ENCODE results near the gene TCOF1.

DNA sequence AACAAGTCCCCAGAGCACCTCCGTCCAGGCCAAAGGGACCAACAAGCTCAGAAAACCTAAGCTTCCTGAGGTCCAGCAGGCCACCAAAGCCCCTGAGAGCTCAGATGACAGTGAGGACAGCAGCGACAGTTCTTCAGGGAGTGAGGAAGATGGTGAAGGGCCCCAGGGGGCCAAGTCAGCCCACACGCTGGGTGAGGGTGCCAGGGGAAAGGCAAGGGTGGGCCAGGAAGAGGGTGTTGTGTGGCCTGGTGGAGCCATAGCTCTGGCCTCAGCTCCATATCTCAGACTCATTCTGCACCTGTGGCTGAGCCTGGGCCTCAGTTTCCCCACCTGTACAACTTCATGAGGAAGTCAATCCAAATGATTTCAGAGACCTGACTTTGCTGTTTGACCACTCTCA is 34.5 kb downstream of the TCOF1 start:
- no peak for TF ChIP-seq GLIS3 (CRISPR knock-in tag; IDR thresholded peaks at IDR 0.05)
- TF ChIP-seq, protein P1, sequence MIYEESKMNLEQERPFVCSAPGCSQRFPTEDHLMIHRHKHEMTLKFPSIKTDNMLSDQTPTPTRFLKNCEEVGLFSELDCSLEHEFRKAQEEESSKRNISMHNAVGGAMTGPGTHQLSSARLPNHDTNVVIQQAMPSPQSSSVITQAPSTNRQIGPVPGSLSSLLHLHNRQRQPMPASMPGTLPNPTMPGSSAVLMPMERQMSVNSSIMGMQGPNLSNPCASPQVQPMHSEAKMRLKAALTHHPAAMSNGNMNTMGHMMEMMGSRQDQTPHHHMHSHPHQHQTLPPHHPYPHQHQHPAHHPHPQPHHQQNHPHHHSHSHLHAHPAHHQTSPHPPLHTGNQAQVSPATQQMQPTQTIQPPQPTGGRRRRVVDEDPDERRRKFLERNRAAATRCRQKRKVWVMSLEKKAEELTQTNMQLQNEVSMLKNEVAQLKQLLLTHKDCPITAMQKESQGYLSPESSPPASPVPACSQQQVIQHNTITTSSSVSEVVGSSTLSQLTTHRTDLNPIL (CRISPR knock-in tag; IDR thresholded peaks at IDR 0.05; ENCODE audit: low read depth), result no peak
- no peak for TF ChIP-seq RARB (CRISPR knock-in tag; IDR thresholded peaks at IDR 0.05)
- no peak for TF ChIP-seq PPARA (CRISPR knock-in tag; IDR thresholded peaks at IDR 0.05; ENCODE audit: borderline replicate concordance)
- TF ChIP-seq OSR1 (CRISPR knock-in tag; IDR thresholded peaks at IDR 0.05), result no peak
- TF ChIP-seq, protein P2, sequence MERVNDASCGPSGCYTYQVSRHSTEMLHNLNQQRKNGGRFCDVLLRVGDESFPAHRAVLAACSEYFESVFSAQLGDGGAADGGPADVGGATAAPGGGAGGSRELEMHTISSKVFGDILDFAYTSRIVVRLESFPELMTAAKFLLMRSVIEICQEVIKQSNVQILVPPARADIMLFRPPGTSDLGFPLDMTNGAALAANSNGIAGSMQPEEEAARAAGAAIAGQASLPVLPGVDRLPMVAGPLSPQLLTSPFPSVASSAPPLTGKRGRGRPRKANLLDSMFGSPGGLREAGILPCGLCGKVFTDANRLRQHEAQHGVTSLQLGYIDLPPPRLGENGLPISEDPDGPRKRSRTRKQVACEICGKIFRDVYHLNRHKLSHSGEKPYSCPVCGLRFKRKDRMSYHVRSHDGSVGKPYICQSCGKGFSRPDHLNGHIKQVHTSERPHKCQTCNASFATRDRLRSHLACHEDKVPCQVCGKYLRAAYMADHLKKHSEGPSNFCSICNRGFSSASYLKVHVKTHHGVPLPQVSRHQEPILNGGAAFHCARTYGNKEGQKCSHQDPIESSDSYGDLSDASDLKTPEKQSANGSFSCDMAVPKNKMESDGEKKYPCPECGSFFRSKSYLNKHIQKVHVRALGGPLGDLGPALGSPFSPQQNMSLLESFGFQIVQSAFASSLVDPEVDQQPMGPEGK (CRISPR knock-in tag; IDR thresholded peaks at IDR 0.05; ENCODE audit: borderline replicate concordance), result no peak
- TF ChIP-seq ZNF8 (CRISPR knock-in tag; IDR thresholded peaks at IDR 0.05), result no peak
